ENCODE results near the gene CASK.

DNA sequence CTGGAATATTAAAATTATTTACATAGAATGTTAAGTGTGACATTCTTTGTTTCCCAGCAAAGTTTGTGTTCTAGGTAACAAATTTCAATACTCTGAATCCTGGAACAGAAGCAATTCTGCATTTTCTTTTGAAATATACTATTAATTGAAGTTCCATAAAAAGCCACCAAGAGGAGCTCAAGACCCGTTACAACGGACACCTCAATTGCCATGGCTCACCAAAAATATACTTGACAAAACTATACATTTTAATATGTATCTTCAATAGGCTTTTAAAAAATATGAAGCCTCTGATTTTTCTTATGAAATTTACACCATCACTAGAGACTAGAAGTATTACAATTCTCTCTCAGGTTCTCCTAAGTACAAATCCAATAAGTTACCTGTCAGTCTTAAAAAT lies 364.8 kb downstream of the CASK start:
- TF ChIP-seq, protein P1, sequence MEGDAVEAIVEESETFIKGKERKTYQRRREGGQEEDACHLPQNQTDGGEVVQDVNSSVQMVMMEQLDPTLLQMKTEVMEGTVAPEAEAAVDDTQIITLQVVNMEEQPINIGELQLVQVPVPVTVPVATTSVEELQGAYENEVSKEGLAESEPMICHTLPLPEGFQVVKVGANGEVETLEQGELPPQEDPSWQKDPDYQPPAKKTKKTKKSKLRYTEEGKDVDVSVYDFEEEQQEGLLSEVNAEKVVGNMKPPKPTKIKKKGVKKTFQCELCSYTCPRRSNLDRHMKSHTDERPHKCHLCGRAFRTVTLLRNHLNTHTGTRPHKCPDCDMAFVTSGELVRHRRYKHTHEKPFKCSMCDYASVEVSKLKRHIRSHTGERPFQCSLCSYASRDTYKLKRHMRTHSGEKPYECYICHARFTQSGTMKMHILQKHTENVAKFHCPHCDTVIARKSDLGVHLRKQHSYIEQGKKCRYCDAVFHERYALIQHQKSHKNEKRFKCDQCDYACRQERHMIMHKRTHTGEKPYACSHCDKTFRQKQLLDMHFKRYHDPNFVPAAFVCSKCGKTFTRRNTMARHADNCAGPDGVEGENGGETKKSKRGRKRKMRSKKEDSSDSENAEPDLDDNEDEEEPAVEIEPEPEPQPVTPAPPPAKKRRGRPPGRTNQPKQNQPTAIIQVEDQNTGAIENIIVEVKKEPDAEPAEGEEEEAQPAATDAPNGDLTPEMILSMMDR (IDR thresholded peaks at IDR 0.05; ENCODE audit: insufficient read depth, low read length), result no peak
- TF ChIP-seq POLR2AphosphoS5 (IDR thresholded peaks at IDR 0.05; ENCODE audit: low read depth), result no peak
- no peak for TF ChIP-seq GABPA (IDR thresholded peaks at IDR 0.05; ENCODE audit: low read depth)
- TF ChIP-seq, protein P2, sequence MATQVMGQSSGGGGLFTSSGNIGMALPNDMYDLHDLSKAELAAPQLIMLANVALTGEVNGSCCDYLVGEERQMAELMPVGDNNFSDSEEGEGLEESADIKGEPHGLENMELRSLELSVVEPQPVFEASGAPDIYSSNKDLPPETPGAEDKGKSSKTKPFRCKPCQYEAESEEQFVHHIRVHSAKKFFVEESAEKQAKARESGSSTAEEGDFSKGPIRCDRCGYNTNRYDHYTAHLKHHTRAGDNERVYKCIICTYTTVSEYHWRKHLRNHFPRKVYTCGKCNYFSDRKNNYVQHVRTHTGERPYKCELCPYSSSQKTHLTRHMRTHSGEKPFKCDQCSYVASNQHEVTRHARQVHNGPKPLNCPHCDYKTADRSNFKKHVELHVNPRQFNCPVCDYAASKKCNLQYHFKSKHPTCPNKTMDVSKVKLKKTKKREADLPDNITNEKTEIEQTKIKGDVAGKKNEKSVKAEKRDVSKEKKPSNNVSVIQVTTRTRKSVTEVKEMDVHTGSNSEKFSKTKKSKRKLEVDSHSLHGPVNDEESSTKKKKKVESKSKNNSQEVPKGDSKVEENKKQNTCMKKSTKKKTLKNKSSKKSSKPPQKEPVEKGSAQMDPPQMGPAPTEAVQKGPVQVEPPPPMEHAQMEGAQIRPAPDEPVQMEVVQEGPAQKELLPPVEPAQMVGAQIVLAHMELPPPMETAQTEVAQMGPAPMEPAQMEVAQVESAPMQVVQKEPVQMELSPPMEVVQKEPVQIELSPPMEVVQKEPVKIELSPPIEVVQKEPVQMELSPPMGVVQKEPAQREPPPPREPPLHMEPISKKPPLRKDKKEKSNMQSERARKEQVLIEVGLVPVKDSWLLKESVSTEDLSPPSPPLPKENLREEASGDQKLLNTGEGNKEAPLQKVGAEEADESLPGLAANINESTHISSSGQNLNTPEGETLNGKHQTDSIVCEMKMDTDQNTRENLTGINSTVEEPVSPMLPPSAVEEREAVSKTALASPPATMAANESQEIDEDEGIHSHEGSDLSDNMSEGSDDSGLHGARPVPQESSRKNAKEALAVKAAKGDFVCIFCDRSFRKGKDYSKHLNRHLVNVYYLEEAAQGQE (IDR thresholded peaks at IDR 0.05; ENCODE audit: insufficient replicate concordance, low read depth), result no peak
